Liver (tissue), 9 donors: ENCODE measurements around the gene HOXA1. TPM values are rescaled to one million over a fixed set of nuclear protein-coding genes. Genes with fewer than 3 reads are reported as not detected.

Experiments used
- DNase-seq: peaks from one replicate; pipeline ENCODE4 v3.0.0-alpha.2; 2017; ENCODE audit warnings: low spot score
- H3K27ac ChIP-seq, 2 donors: one replicate each; pipeline ENCODE4 v1.7.0; 2013; ENCODE audit warnings: inconsistent platforms in 2 of 2, low read length in 2 of 2, control low read depth in 1 of 2, low read depth in 1 of 2, mild to moderate bottlenecking in 1 of 2
- H3K27me3 ChIP-seq, 4 donors: one replicate each; pipeline versions ENCODE4 v1.6.1 to v1.7.0; 2013; ENCODE audit warnings: low read length in 3 of 4, inconsistent platforms in 1 of 4, mild to moderate bottlenecking in 1 of 4, moderate library complexity in 1 of 4; ENCODE audit not compliant: control insufficient read depth in 4 of 4, insufficient read depth in 4 of 4
- H3K36me3 ChIP-seq, 4 donors: one replicate each; pipeline versions ENCODE4 v1.6.1 to v1.7.0; 2013; ENCODE audit warnings: low read length in 3 of 4, mild to moderate bottlenecking in 3 of 4, low read depth in 1 of 4, moderate library complexity in 1 of 4; ENCODE audit not compliant: control insufficient read depth in 4 of 4, insufficient read depth in 3 of 4
- H3K4me1 ChIP-seq, 4 donors: one replicate each; pipeline versions ENCODE4 v1.6.1 to v1.7.0; 2013; ENCODE audit warnings: low read length in 3 of 4, mild to moderate bottlenecking in 3 of 4, moderate library complexity in 1 of 4; ENCODE audit not compliant: control insufficient read depth in 4 of 4, insufficient read depth in 4 of 4
- H3K4me3 ChIP-seq, 3 donors: one replicate each; pipeline versions ENCODE4 v1.6.1 to v1.7.0; 2013; ENCODE audit warnings: low read length in 3 of 3, control low read depth in 1 of 3, low read depth in 1 of 3, mild to moderate bottlenecking in 1 of 3
- H3K9ac ChIP-seq, 2 donors: one replicate each; pipeline ENCODE4 v1.7.0; 2013; ENCODE audit warnings: low read length in 2 of 2, mild to moderate bottlenecking in 2 of 2, moderate library complexity in 2 of 2, control low read depth in 1 of 2, low read depth in 1 of 2
- H3K9me3 ChIP-seq, 4 donors: one replicate each; pipeline versions ENCODE4 v1.6.1 to v1.7.0; 2013; ENCODE audit warnings: low read length in 3 of 4; ENCODE audit not compliant: control insufficient read depth in 4 of 4
- CTCF ChIP-seq: fragments of 150-350 bp; IDR thresholded peaks from 2 replicates; pipeline ENCODE4 v1.5.1; 2017; ENCODE audit warnings: improper control_type of control experiment, low read depth, low read length; ENCODE audit not compliant: missing input control
- EGR1 ChIP-seq, 2 donors: IDR thresholded peaks; 2 replicates each; pipeline ENCODE4 v1.6.1; 2016 to 2018; ENCODE audit warnings: antibody characterized with exemption in 2 of 2, low read depth in 2 of 2
- FOXA1 ChIP-seq: IDR thresholded peaks from 2 replicates; pipeline ENCODE4 v1.6.1; 2016; ENCODE audit warnings: antibody characterized with exemption
- FOXA2 ChIP-seq: IDR thresholded peaks from 2 replicates; pipeline ENCODE4 v1.6.1; 2016; ENCODE audit warnings: antibody characterized with exemption
- HNF4A ChIP-seq, 2 donors: conservative IDR thresholded peaks; 2 replicates each; pipeline ENCODE4 v1.6.1; 2016; ENCODE audit warnings: antibody characterized with exemption in 2 of 2, mild to moderate bottlenecking in 2 of 2
- HNF4G ChIP-seq: IDR thresholded peaks from 2 replicates; pipeline ENCODE4 v1.6.1; 2016; ENCODE audit warnings: antibody characterized with exemption
- JUND ChIP-seq, 2 donors: IDR thresholded peaks; 2 replicates each; pipeline ENCODE4 v1.6.1; 2016; ENCODE audit warnings: antibody characterized with exemption in 2 of 2
- NR2F2 ChIP-seq: IDR thresholded peaks from 2 replicates; pipeline ENCODE4 v1.6.1; 2016; ENCODE audit warnings: antibody characterized with exemption
- RAD21 ChIP-seq, 2 donors: IDR thresholded peaks; 2 replicates each; pipeline ENCODE4 v1.6.1; 2016; ENCODE audit warnings: antibody characterized with exemption in 2 of 2, mild to moderate bottlenecking in 2 of 2
- REST ChIP-seq: IDR thresholded peaks from 2 replicates; pipeline ENCODE4 v1.6.1; 2016; ENCODE audit warnings: antibody characterized with exemption, mild to moderate bottlenecking
- RXRA ChIP-seq, 2 donors: IDR thresholded peaks; 2 replicates each; pipeline ENCODE4 v1.6.1; 2017 to 2018; ENCODE audit warnings: antibody characterized with exemption in 2 of 2, mild to moderate bottlenecking in 1 of 2
- SP1 ChIP-seq: IDR thresholded peaks from 2 replicates; pipeline ENCODE4 v1.6.1; 2018; ENCODE audit warnings: antibody characterized with exemption, mild to moderate bottlenecking
- YY1 ChIP-seq: IDR thresholded peaks from 2 replicates; pipeline ENCODE4 v1.6.1; 2016; ENCODE audit warnings: antibody characterized with exemption, mild to moderate bottlenecking
- WGBS: extraction: QIAGEN DNeasy Blood & Tissue Kit; methylation state at CpG from one replicate; pipeline ENCODE4 v1.1.7; 2013; 5-methylcytosine and 5-hydroxymethylcytosine counted together
- polyA plus RNA-seq, 2 donors: library from polyadenylated mRNA; stranded (reverse) in 1 of 2; unstranded in 1 of 2; fragments of 200-250 nt in 1 of 2; fragments of >200 nt in 1 of 2; fragmentation: Nextera tagmentation in 1 of 2; extraction: Ambion mirVana in 1 of 2; gene quantifications; one replicate each; pipeline versions ENCODE4 v1.2.1 to v1.2.3, GENCODE V29; 2013 to 2015
- total RNA-seq, 2 donors: library from RNA; depleted of rRNA; stranded (reverse); fragments of >200 nt; gene quantifications; one replicate each; pipeline ENCODE4 v1.2.3, GENCODE V29; 2014
- TF ChIP-seq, protein P1 (sequence below): IDR thresholded peaks from 2 replicates; pipeline ENCODE4 v1.6.1; 2016; ENCODE audit warnings: antibody characterized with exemption
- TF ChIP-seq, protein P2 (sequence below): IDR thresholded peaks from 2 replicates; pipeline ENCODE4 v1.6.1; 2016; ENCODE audit warnings: antibody characterized with exemption
- TF ChIP-seq, protein P3 (sequence below): IDR thresholded peaks from 2 replicates; pipeline ENCODE4 v1.6.1; 2016; ENCODE audit warnings: antibody characterized with exemption
- donor health status: healthy.
- donor health status: healthy.
- donor health status: healthy.
- donor health status: healthy.
- donor health status: healthy.

Gene HOXA1
- total and polyA plus RNA-seq, 4 donors = 0.08 to 0.28 (median 0.21) TPM

GRCh38 chr7:27106181-27106900 is 10.5 kb upstream of the HOXA1 start:
- TF ChIP-seq CTCF = no peak
- H3K4me3 ChIP-seq = peak overlapping the region in 1 of 3 donors; percentile 20
- H3K4me1 ChIP-seq = peaks cover 0 to 8% (median 2%) of the 10 kb centered on the region in 4 donors
- no peaks in the 10 kb centered on the region for H3K9me3 ChIP-seq
- H3K36me3 ChIP-seq = no peaks in the 10 kb centered on the region
- peak overlapping the region; percentile 36 to 62 for H3K27ac ChIP-seq
- 19% methylated on average over 44 of the region's 44 CpGs for whole genome bisulfite sequencing
- peaks cover 0 to 23% (median 7%) of the 10 kb centered on the region in 4 donors for H3K27me3 ChIP-seq
- no peak for DNase-seq
- no peak overlapping the region for H3K9ac ChIP-seq

DNA sequence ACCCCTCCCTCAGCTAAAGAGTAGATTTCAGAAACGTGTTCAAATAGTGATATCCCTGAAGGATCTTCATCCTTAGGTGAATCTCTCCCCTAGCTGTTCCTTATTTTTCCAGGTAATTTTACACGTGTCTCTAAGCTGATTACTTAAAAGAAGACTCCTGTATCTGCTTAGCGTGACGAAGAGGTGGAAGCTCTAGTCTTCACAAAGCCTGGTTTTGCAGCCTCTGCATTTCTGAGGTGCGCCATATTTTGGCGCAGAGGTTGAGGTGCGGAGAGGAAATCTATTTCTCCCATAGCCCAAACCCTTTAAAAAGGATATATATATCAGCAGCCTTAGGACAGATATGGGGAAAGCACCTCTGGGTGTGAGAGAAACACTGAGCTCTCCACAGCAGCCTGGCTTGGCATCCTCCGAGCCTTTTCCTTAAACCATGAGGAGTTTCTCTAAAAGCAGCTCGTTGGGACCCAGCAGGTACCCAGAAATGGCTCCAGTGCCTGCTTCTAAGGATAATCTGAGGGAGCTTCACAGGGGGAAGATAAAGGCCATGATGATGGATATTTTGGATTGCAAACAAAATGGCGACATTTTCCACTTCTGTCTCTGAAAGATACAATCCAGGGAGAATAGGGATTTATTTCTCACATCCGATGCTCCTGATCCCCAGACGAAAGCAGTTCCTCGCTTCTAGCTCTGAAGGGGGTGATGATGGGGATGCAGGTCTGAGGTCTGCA is 9.7 kb upstream of the HOXA1 start:
- peaks cover 0 to 23% (median 8%) of the 10 kb centered on the region in 4 donors for H3K27me3 ChIP-seq
- H3K4me3 ChIP-seq = no peak overlapping the region
- H3K9me3 ChIP-seq = no peaks in the 10 kb centered on the region
- peak overlapping the region in 1 of 2 donors; percentile 41 for H3K27ac ChIP-seq
- WGBS = 37% methylated on average over 13 of the region's 13 CpGs
- no peaks in the 10 kb centered on the region for H3K36me3 ChIP-seq
- no peak for DNase-seq
- TF ChIP-seq, protein P1, sequence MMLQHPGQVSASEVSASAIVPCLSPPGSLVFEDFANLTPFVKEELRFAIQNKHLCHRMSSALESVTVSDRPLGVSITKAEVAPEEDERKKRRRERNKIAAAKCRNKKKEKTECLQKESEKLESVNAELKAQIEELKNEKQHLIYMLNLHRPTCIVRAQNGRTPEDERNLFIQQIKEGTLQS = no peak
- TF ChIP-seq, protein P2, sequence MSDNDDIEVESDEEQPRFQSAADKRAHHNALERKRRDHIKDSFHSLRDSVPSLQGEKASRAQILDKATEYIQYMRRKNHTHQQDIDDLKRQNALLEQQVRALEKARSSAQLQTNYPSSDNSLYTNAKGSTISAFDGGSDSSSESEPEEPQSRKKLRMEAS = no peak
- TF ChIP-seq RXRA (IDR thresholded peaks at IDR 0.05) = no peak
- H3K4me1 ChIP-seq = peaks cover 0 to 9% (median 2%) of the 10 kb centered on the region in 4 donors
- no peak overlapping the region for H3K9ac ChIP-seq

GRCh38 chr7:27104341-27105058 is 8.7 kb upstream of the HOXA1 start:
- Histone ChIP-seq H3K36me3 (no peaks in the 10 kb centered on the region), H3K4me1 (peaks cover 0 to 7% (median 0%) of the 10 kb centered on the region in 4 donors), H3K4me3 (no peak overlapping the region), H3K9me3 (no peaks in the 10 kb centered on the region), H3K9ac (no peak overlapping the region), H3K27ac (peak overlapping the region; percentile 41 to 48), H3K27me3 (peaks cover 0 to 21% (median 8%) of the 10 kb centered on the region in 4 donors)
- 25% methylated on average over 13 of the region's 13 CpGs for WGBS
- DNase-seq = no peak
- TF ChIP-seq RXRA (IDR thresholded peaks at IDR 0.05) (no peak), FOXA1 (no peak), NR2F2 (no peak), YY1 (no peak), FOXA2 (no peak), HNF4G (no peak), RAD21 (IDR thresholded peaks at IDR 0.05) (no peak), REST (no peak), EGR1 (IDR thresholded peaks at IDR 0.05; ENCODE audit: low read depth in 2 of 2) (no peak), HNF4A (conservative IDR thresholded peaks at IDR 0.05) (no peak), JUND (IDR thresholded peaks at IDR 0.05) (no peak), SP1 (no peak)
- TF ChIP-seq, protein P3, sequence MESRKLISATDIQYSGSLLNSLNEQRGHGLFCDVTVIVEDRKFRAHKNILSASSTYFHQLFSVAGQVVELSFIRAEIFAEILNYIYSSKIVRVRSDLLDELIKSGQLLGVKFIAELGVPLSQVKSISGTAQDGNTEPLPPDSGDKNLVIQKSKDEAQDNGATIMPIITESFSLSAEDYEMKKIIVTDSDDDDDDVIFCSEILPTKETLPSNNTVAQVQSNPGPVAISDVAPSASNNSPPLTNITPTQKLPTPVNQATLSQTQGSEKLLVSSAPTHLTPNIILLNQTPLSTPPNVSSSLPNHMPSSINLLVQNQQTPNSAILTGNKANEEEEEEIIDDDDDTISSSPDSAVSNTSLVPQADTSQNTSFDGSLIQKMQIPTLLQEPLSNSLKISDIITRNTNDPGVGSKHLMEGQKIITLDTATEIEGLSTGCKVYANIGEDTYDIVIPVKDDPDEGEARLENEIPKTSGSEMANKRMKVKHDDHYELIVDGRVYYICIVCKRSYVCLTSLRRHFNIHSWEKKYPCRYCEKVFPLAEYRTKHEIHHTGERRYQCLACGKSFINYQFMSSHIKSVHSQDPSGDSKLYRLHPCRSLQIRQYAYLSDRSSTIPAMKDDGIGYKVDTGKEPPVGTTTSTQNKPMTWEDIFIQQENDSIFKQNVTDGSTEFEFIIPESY = no peak
- TF ChIP-seq, protein P1 = no peak
- TF ChIP-seq, protein P2 = no peak
